Stimulated activated CD8-positive, alpha-beta memory T cell treated with anti-CD3 and anti-CD28 coated beads, Interleukin-15, amount 100 ng/mL, for 1 hour (primary cell): ENCODE data around the gene METTL2A.
A peak's percentile ranks its signal among the peaks of the same experiment; 100 is the strongest.
"Not testable (repeated sequence)": the region's sequence is repeated elsewhere in the genome, so short reads cannot be mapped to it uniquely, and the experiment has no call there.

Source experiments
- DNase-seq: peaks from one replicate; pipeline ENCODE4 v3.0.0-alpha.2; 2020; ENCODE audit warnings: low read depth

The METTL2A gene

GRCh38 chr17:62423647-62424461, at the start of gene METTL2A:
Gene METTL2A (plus strand): TSS chr17:62423897. CDS start chr17:62423903, 6 bp downstream.
- DNase-seq = peak; percentile 73

GRCh38 chr17:62380253-62380652, 43.4 kb upstream of the METTL2A start, which contains the start of gene EFCAB3:
Gene EFCAB3 (plus strand): TSS chr17:62380553. CDS start chr17:62382980, 2,427 bp downstream.
- DNase-seq = no peak

- no peak for DNase-seq
Observed at GRCh38 chr17:62381561-62381960, 42.1 kb upstream of the METTL2A start.

- no peak for DNase-seq
Observed at GRCh38 chr17:62388856-62389255, 34.8 kb upstream of the METTL2A start.

- no peak for DNase-seq
Observed at GRCh38 chr17:62392908-62393307, 30.8 kb upstream of the METTL2A start.

- no peak for DNase-seq
Observed at GRCh38 chr17:62398891-62399290, 24.8 kb upstream of the METTL2A start.

GRCh38 chr17:62405451-62405850, 18.2 kb upstream of the METTL2A start:
- DNase-seq = no peak

- DNase-seq = not testable (repeated sequence)
Observed at GRCh38 chr17:62413090-62413489, 10.6 kb upstream of the METTL2A start.

GRCh38 chr17:62426214-62426613, 2.5 kb downstream of the METTL2A start:
- DNase-seq = not testable (repeated sequence)

GRCh38 chr17:62435251-62435650, 11.6 kb downstream of the METTL2A start:
- not testable (repeated sequence) for DNase-seq

GRCh38 chr17:62441181-62441580, 17.5 kb downstream of the METTL2A start:
- DNase-seq = not testable (repeated sequence)

- DNase-seq = no peak
Observed at GRCh38 chr17:62444063-62444462, 20.4 kb downstream of the METTL2A start.

GRCh38 chr17:62445791-62446190, 22.1 kb downstream of the METTL2A start:
- DNase-seq = not testable (repeated sequence)

- DNase-seq = not testable (repeated sequence)
Observed at GRCh38 chr17:62452195-62452594, 28.5 kb downstream of the METTL2A start.

- not testable (repeated sequence) for DNase-seq
Observed at GRCh38 chr17:62453041-62453440, 29.3 kb downstream of the METTL2A start.

- not testable (repeated sequence) for DNase-seq
Observed at GRCh38 chr17:62453656-62454055, 30.0 kb downstream of the METTL2A start.

GRCh38 chr17:62454111-62454510, 30.4 kb downstream of the METTL2A start:
- not testable (repeated sequence) for DNase-seq

- DNase-seq = no peak
Observed at GRCh38 chr17:62456016-62456415, 32.3 kb downstream of the METTL2A start.

- DNase-seq = not testable (repeated sequence)
Observed at GRCh38 chr17:62458483-62458882, 34.8 kb downstream of the METTL2A start.

GRCh38 chr17:62464422-62464821, 40.7 kb downstream of the METTL2A start:
- DNase-seq = not testable (repeated sequence)

- not testable (repeated sequence) for DNase-seq
Observed at GRCh38 chr17:62465271-62465670, 41.6 kb downstream of the METTL2A start.

GRCh38 chr17:62470666-62471379, 47.1 kb downstream of the METTL2A start:
- peak; percentile 36 for DNase-seq

- not testable (repeated sequence) for DNase-seq
Observed at GRCh38 chr17:62471380-62471880, 47.7 kb downstream of the METTL2A start.
